Globus pallidus (tissue), 1 donor: ENCODE measurements around the gene WHRN.

ENCODE experiments used
- DNase-seq: peaks from one replicate; pipeline ENCODE4 v3.0.0-alpha.2; 2015; ENCODE audit warnings: low spot score

Gene WHRN

GRCh38 chr9:114418053-114418452 is 87.2 kb downstream of the WHRN start:
- no peak for DNase-seq

DNA sequence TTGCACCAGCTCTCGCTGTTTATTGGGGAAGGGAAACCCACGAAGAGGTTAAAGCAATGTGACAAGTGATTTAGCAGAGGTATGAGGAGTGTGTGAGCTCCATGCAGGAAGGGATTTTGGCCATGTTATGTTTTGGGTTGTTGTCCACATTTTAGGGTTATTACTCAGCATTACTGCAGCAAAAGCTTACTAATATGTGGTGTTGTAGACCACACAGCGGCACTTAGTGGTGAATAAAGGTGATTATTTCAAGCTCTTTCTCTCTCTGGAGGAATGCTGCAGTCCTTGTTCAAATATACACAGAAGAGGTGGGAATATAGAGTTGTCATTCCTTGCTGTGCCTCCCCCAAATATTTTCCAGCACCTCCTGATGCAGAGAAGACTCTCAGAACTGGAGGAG is 87.8 kb downstream of the WHRN start:
- no peak for DNase-seq

DNA sequence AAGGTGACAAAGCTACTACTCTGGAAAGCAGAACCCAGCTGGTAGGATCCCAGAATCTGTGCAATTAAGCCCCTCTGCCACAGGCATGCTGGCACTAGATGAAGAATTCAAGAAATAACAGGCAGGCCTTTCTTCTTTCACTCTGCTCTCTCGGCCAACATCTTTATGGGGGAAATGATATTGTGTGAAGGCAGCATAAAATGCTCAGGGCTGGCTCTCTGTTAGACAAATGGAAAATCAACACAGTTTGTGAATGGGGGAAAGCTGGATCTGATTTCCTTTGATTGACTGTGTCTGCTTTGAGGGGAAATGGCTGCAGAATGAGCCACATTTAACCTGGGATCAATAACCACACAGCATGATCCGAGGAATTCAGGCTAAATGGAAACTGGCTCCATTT is 88.4 kb downstream of the WHRN start:
- DNase-seq: no peak

- DNase-seq: no peak
These were observed 89.0 kb downstream of the WHRN start for GRCh38 chr9:114416290-114416689.

DNA sequence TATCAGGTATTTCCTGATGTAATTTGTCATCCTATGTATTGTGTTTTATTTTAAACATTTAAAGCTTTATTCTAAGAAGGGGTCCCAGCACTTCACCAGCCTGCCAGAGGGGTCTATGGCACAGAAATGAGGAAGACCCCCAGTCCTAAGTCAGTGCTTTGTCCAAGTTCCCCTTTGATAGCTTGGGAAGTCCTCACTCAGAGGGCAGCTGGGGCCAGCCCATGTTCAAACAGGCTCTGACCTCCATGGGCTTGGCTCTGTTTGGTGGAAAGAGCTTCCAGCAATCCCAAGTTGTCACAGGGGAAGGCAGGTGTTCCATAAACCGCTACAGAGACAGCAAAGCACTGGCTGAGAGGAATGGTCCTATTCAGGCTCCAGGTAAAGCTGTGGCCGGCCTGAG is 90.9 kb downstream of the WHRN start:
- no peak for DNase-seq

GRCh38 chr9:114413861-114414301 is 91.4 kb downstream of the WHRN start:
- DNase-seq: no peak

GRCh38 chr9:114412048-114412683 is 93.1 kb downstream of the WHRN start:
- no peak for DNase-seq

DNA sequence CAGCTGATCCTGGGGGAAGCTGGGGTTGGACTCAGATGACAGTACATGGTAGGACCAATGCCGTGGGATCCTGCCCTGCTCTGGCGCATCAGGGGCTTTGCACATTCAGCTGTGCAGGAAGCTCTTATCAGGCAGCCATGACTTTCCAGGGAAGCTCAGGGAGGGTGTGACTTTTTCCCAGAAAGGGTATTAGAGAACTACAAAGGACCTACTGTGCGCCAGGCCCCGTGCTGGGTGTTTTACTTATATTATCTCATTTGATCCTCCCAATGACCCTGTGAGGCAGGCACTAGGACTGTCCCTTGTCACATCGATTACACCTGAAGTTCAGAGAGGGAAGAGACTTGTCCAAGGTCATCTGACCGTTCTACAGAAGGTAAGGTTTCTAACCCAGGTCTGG is 93.8 kb downstream of the WHRN start:
- no peak for DNase-seq

DNA sequence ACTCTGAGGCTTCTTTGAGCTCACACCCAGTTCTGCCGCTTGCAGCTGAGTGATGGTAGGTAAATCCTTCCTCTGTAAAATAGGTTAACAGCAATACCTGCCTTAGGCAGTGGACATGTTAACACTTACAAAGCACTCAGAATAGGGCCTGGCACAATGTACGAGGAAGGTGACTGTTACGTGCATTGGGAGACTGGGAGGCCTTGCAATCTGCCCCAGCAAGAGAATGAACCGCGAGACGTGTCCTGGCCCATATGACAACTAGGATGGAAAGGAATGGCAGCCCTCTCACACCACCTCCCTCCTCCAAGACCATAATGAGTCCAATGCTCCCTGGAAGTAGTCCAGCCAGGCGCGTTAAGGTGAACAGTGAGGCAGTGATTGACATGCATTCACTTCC is 94.4 kb downstream of the WHRN start:
- DNase-seq: no peak

GRCh38 chr9:114409842-114410241 is 95.4 kb downstream of the WHRN start:
- DNase-seq: no peak

- DNase-seq: no peak
These were observed 96.0 kb downstream of the WHRN start for GRCh38 chr9:114409103-114409780.

DNA sequence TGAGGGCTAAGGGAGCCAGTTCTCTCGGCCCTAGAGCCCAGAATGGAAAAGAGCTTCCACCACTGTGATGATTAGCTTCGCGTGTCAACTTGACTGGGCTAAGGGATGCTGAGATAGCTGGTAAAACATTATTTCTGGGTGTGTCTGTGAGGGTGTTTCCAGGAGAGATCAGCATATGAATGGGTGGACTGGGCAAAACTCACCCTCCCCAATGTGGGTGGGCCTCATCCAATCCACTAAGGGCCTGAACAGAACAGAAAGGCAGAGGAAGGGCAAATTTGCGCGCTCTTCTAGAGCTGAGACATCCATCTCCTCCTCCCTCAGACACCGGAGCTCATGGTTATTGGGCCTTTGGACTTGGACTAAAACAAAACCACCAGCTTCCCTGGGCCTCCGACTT is 96.6 kb downstream of the WHRN start:
- no peak for DNase-seq

DNA sequence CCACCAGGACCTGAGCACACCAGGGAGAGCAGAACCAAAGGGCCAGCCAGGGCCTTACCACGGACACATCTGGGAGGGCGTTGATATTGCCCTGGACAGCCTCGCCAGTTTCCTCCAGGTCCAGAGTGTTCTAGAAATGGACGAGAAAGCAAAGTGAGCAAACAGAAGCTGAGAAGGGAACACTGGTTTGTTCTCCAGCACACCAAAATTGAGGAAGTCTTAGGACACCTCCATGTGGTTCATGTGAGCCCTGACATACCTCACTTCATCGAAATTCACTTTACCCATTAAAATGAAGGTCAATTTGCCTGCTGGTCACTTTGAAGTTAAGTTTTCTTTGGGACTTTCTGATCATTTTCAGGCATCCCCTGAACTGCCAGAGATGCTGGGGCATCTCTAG is 97.4 kb downstream of the WHRN start:
- no peak for DNase-seq

- no peak for DNase-seq
These were observed 98.8 kb downstream of the WHRN start for GRCh38 chr9:114406441-114406840.

GRCh38 chr9:114405294-114406034 is 99.8 kb downstream of the WHRN start:
- DNase-seq: peak; percentile 89

DNA sequence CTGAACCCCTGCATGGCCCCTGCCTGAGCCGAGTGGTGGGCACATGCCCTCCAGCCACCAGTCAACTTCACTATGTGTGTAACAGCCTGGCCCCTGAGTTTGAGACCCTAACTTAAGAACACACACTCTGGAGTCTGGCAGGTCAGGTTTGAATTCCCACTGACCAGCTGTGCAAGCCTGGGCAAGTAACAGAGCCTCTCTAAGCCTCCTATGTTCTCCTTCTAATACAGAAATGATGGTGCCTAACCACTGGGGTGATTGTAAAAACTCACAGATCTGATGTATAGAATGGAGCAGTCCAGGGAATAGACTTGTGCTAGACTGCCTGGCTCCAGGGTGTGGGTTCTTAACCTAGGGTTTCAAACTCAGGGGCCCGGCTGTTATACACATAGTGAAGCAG is 100.7 kb downstream of the WHRN start:
- no peak for DNase-seq

- no peak for DNase-seq
These were observed 102.0 kb downstream of the WHRN start for GRCh38 chr9:114403153-114403756.

GRCh38 chr9:114401344-114401743 is 103.9 kb downstream of the WHRN start:
- DNase-seq: no peak

DNA sequence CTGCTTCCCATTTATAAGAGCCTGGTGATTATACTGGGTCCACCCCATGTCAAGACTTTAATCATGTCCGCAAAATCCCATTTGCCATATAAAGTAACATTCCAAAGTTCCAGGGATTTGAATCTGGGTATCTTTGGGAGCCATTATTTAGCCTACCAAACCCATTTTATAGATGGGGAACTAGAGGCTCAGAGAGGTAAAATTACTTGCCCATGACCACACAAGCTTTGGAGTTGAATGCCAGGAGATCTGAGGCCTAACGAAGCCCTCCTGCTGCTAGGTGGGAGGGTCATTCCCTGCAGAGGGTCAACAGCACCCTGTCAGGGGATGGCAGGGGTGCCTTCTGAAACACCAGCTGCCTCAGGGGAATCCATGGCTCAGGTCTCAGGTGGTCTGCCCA is 104.5 kb downstream of the WHRN start:
- no peak for DNase-seq

- DNase-seq: no peak
These were observed 105.1 kb downstream of the WHRN start for GRCh38 chr9:114400219-114400618.

- no peak for DNase-seq
These were observed 105.9 kb downstream of the WHRN start for GRCh38 chr9:114399381-114399780.

GRCh38 chr9:114397848-114398605 is 107.2 kb downstream of the WHRN start:
- peak; percentile 93 for DNase-seq
